Hepatocyte (in vitro differentiated cells): Measurements from ENCODE around the gene COX19. TPM values are rescaled to one million over a fixed set of nuclear protein-coding genes. Genes with fewer than 3 reads are reported as not detected.

ENCODE experiments used
- DNase-seq: peaks from one replicate; pipeline ENCODE4 v3.0.0-alpha.2; 2016; ENCODE audit warnings: low spot score
- H2AFZ ChIP-seq: fragments of 200-600 bp; sonication (generic); 2 replicates; pipeline ENCODE4 v1.6.0; 2016; ENCODE audit warnings: antibody characterized with exemption, mild to moderate bottlenecking
- H3K27ac ChIP-seq: fragments of 200-600 bp; sonication (generic); 2 replicates; pipeline ENCODE4 v1.5.1; 2016; ENCODE audit warnings: mild to moderate bottlenecking
- H3K27me3 ChIP-seq: fragments of 200-600 bp; sonication (generic); 2 replicates; pipeline ENCODE4 v1.6.1; 2016
- H3K36me3 ChIP-seq: fragments of 200-600 bp; sonication (generic); replicated peaks from 2 replicates; pipeline ENCODE4 v1.5.1; 2016; ENCODE audit warnings: low read depth; ENCODE audit not compliant: insufficient read depth
- H3K4me1 ChIP-seq: fragments of 200-600 bp; sonication (generic); 2 replicates; pipeline ENCODE4 v1.5.1; 2016; ENCODE audit warnings: mild to moderate bottlenecking, moderate library complexity; ENCODE audit not compliant: insufficient read depth
- H3K4me2 ChIP-seq: fragments of 200-600 bp; sonication (generic); 2 replicates; pipeline ENCODE4 v1.6.0; 2016
- H3K4me3 ChIP-seq: fragments of 200-600 bp; sonication (generic); 2 replicates; pipeline ENCODE4 v1.5.1; 2016; ENCODE audit warnings: mild to moderate bottlenecking
- H3K79me2 ChIP-seq: fragments of 200-600 bp; sonication (generic); 2 replicates; pipeline ENCODE4 v1.6.0; 2017; ENCODE audit warnings: mild to moderate bottlenecking
- H3K9me2 ChIP-seq: fragments of 200-600 bp; sonication (generic); replicated peaks from 2 replicates; pipeline ENCODE4 v1.6.0; 2017; ENCODE audit warnings: mild to moderate bottlenecking; ENCODE audit not compliant: insufficient read depth
- H3K9me3 ChIP-seq: fragments of 200-600 bp; sonication (generic); 2 replicates; pipeline ENCODE4 v1.5.1; 2016; ENCODE audit warnings: low read depth, mild to moderate bottlenecking
- H4K20me1 ChIP-seq: fragments of 200-600 bp; sonication (generic); 2 replicates; pipeline ENCODE4 v1.6.0; 2016; ENCODE audit warnings: mild to moderate bottlenecking; ENCODE audit not compliant: insufficient read depth, poor library complexity, severe bottlenecking
- CTCF ChIP-seq: fragments of 200-600 bp; sonication (generic); IDR thresholded peaks from 2 replicates; pipeline ENCODE4 v1.5.1; 2016; ENCODE audit warnings: antibody characterized with exemption, mild to moderate bottlenecking; ENCODE audit not compliant: poor library complexity
- EZH2 ChIP-seq: fragments of 200-600 bp; sonication (generic); IDR thresholded peaks from 2 replicates; pipeline ENCODE4 v1.6.1; 2016; ENCODE audit warnings: antibody characterized with exemption, mild to moderate bottlenecking, borderline replicate concordance
- EZH2phosphoT487 ChIP-seq: fragments of 200-600 bp; sonication (generic); IDR thresholded peaks from one replicate; pipeline ENCODE4 v1.6.1; 2018; ENCODE audit warnings: antibody characterized with exemption, mild to moderate bottlenecking, low read depth, moderate library complexity; ENCODE audit not compliant: unreplicated experiment, severe bottlenecking
- WGBS: methylation state at CpG from one replicate; pipeline ENCODE4 v1.1.6; 2016; ENCODE audit warnings: low lambda C conversion rate; ENCODE audit errors: missing lambda C conversion rate; 5-methylcytosine and 5-hydroxymethylcytosine counted together
- polyA plus RNA-seq: library from polyadenylated mRNA; unstranded; fragments of >200 nt; fragmentation: Nextera tagmentation; extraction: Ambion mirVana; gene quantifications from 2 replicates; pipeline ENCODE4 v1.2.1, GENCODE V29; 2016
- total RNA-seq: library from RNA; depleted of rRNA; stranded (reverse); fragments of >200 nt; gene quantifications from 2 replicates; pipeline ENCODE4 v1.2.3, GENCODE V29; 2014

Gene COX19
- total and polyA plus RNA-seq, 2 experiments from 2014 or later = 11.6 to 18.9 TPM

GRCh38 chr7:934469-935163, 40.7 kb downstream of the COX19 start:
- Histone ChIP-seq H3K27me3 (no peaks in the 10 kb centered on the region), H4K20me1 (no peaks in the 10 kb centered on the region)

GRCh38 chr7:932651-932975, 42.7 kb downstream of the COX19 start:
- no peak for TF ChIP-seq EZH2
- no peak for TF ChIP-seq EZH2phosphoT487
- no peaks in the 10 kb centered on the region for H3K79me2 ChIP-seq
- H3K4me2 ChIP-seq = no peak overlapping the region
- no peaks in the 10 kb centered on the region for H3K9me2 ChIP-seq
- no peaks in the 10 kb centered on the region for H4K20me1 ChIP-seq
- no peak overlapping the region for H2AFZ ChIP-seq
- no peak for DNase-seq
- no peaks in the 10 kb centered on the region for H3K36me3 ChIP-seq
- no peaks in the 10 kb centered on the region for H3K4me1 ChIP-seq
- H3K4me3 ChIP-seq = no peak overlapping the region
- no peak overlapping the region for H3K27ac ChIP-seq
- WGBS = 96% methylated on average over 10 of the region's 11 CpGs
- no peaks in the 10 kb centered on the region for H3K9me3 ChIP-seq
- no peaks in the 10 kb centered on the region for H3K27me3 ChIP-seq

More at GRCh38 chr7:934469-935163, 40.7 kb downstream of the COX19 start:
- 95% methylated on average over 34 of the region's 34 CpGs for WGBS
- Histone ChIP-seq H3K4me1 (no peaks in the 10 kb centered on the region), H3K27ac (no peak overlapping the region), H3K4me2 (no peak overlapping the region), H2AFZ (no peak overlapping the region), H3K4me3 (no peak overlapping the region), H3K36me3 (no peaks in the 10 kb centered on the region), H3K9me2 (no peaks in the 10 kb centered on the region), H3K79me2 (no peaks in the 10 kb centered on the region), H3K9me3 (no peaks in the 10 kb centered on the region)
- no peak for TF ChIP-seq EZH2
- TF ChIP-seq EZH2phosphoT487 = no peak
- no peak for TF ChIP-seq CTCF
- DNase-seq = no peak

GRCh38 chr7:931871-932650, 43.3 kb downstream of the COX19 start:
- Histone ChIP-seq H3K79me2 (no peaks in the 10 kb centered on the region), H3K9me3 (no peaks in the 10 kb centered on the region), H3K4me1 (peaks cover 1% of the 10 kb centered on the region), H3K9me2 (no peaks in the 10 kb centered on the region), H3K27ac (no peak overlapping the region), H3K4me2 (no peak overlapping the region), H2AFZ (no peak overlapping the region), H3K36me3 (no peaks in the 10 kb centered on the region), H3K27me3 (no peaks in the 10 kb centered on the region), H3K4me3 (no peak overlapping the region), H4K20me1 (no peaks in the 10 kb centered on the region)
- WGBS = 91% methylated on average over 21 of the region's 21 CpGs
- no peak for DNase-seq
- TF ChIP-seq EZH2phosphoT487 (no peak), CTCF (no peak), EZH2 (no peak)
